Adrenal gland (tissue), 12 donors: ENCODE results near the gene RNASE9. TPM values are rescaled to one million over a fixed set of nuclear protein-coding genes. Genes with fewer than 3 reads are reported as not detected.

ENCODE experiments used
- DNase-seq, 7 donors: peaks; one replicate each; pipeline ENCODE4 v3.0.0-alpha.2; 2019 to 2020
- H3K27ac ChIP-seq, 5 donors: fragments of 200-600 bp; sonication (generic) in 4 of 5; 1 replicate in 3 of 5; 2 replicates in 2 of 5; pipeline versions ENCODE4 v1.5.1 to v1.8.0; 2016 to 2020; ENCODE audit warnings: mild to moderate bottlenecking in 1 of 5
- H3K27me3 ChIP-seq: fragments of 200-600 bp; 2 replicates; pipeline ENCODE4 v1.8.0; 2021
- H3K36me3 ChIP-seq, 2 donors: fragments of 200-600 bp; replicated peaks in 1 of 2; 1 replicate in 1 of 2; 2 replicates in 1 of 2; pipeline versions ENCODE4 v1.5.1 to v1.8.0; 2018 to 2022
- H3K4me1 ChIP-seq, 2 donors: fragments of 200-600 bp; replicated peaks in 1 of 2; 1 replicate in 1 of 2; 2 replicates in 1 of 2; pipeline versions ENCODE4 v1.5.1 to v1.8.0; 2018 to 2021
- H3K4me3 ChIP-seq, 4 donors: fragments of 200-600 bp; sonication (generic) in 3 of 4; one replicate each; pipeline ENCODE4 v1.5.1; 2016 to 2018
- H3K9me3 ChIP-seq, 3 donors: fragments of 200-600 bp; sonication (generic) in 1 of 3; replicated peaks in 1 of 3; 1 replicate in 2 of 3; 2 replicates in 1 of 3; pipeline versions ENCODE4 v1.5.1 to v1.8.0; 2016 to 2021
- POLR2A ChIP-seq, 2 donors: fragments of 450-650 bp; IDR thresholded peaks; one replicate each; pipeline ENCODE4 v1.6.1; 2017; ENCODE audit warnings: antibody characterized with exemption in 2 of 2, mild to moderate bottlenecking in 2 of 2, moderate library complexity in 1 of 2
- WGBS, 4 donors: extraction: QIAGEN DNeasy Blood & Tissue Kit in 2 of 4; methylation state at CpG; one replicate each; pipeline versions ENCODE4 v1.1.5 to v1.1.7; 2013 to 2017; 5-methylcytosine and 5-hydroxymethylcytosine counted together
- intact Hi-C, 2 donors: fragments of 100-400 bp; cut with DNase I; formaldehyde crosslinking; loops; one replicate each; pipeline versions ENCODE4 v1.14.1 to v1.15.0; 2022 to 2023
- polyA plus RNA-seq, 3 donors: library from polyadenylated mRNA; stranded (reverse); fragments of 200-250 nt in 2 of 3; fragments of 350-450 nt in 1 of 3; fragmentation: Illumina TruSeq in 1 of 3; extraction: RNeasy Lipid Tissue Mini Kit (QIAGEN cat#74804) in 1 of 3; gene quantifications; one replicate each; pipeline ENCODE4 v1.2.3, GENCODE V29; 2013 to 2014
- total RNA-seq, 9 donors: library from RNA; depleted of rRNA in 4 of 9; stranded (reverse); fragments of >200 nt in 4 of 9; fragments of 120-200 nt in 1 of 9; fragmentation: NEBNext Ultra II Directional in 1 of 9; extraction: Animal tissue kit (Norgen Biotek cat#: 25700) in 1 of 9; gene quantifications; one replicate each; pipeline versions ENCODE4 v1.1.0 to v1.2.4, GENCODE V29; 2013 to 2023
- TF ChIP-seq, protein P1 (sequence below), 6 experiments: fragments of 450-650 bp in 4 of 6; fragments of 200-600 bp in 2 of 6; sonication (generic) in 1 of 6; IDR thresholded peaks; 1 replicate in 5 of 6; 2 replicates in 1 of 6; pipeline versions ENCODE4 v1.5.1 to v1.8.0; 2016 to 2021; ENCODE audit warnings: antibody characterized with exemption in 6 of 6, mild to moderate bottlenecking in 2 of 6, moderate library complexity in 1 of 6
- donor health status: healthy with polysubstance abuse.
- donor health status: Bipolar disorder and iron deficiency.
- donor health status: DM: yes; HTN: yes; CAD: no.
- donor health status: DM: no; HTN: no; CAD: no.
- donor health status: DM: no; HTN: no; CAD: no.
- donor health status: DM: yes; HTN: yes; CAD: no.

RNASE9 gene
- total and polyA plus RNA-seq, 12 donors = not detected

DNA sequence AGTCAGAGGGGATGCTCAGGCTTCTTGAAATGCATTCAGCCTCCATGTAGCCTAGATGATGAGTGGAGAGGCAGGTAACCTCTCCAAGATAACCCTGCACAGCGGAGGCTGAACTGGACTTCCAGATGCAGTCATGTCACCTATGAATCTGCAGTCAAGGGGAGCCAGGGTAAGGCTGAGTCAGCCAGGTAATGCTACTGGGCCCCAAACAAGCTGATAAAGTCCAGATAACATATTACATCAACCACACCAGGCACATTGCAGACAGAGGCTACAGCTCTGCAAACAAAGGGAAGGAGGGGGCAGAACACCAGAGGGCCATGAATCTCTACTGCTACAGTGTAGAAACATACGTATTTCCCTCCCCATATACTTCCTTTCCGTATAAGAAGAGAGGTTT lies 14.0 kb downstream of the RNASE9 start:
- TF ChIP-seq, protein P1, sequence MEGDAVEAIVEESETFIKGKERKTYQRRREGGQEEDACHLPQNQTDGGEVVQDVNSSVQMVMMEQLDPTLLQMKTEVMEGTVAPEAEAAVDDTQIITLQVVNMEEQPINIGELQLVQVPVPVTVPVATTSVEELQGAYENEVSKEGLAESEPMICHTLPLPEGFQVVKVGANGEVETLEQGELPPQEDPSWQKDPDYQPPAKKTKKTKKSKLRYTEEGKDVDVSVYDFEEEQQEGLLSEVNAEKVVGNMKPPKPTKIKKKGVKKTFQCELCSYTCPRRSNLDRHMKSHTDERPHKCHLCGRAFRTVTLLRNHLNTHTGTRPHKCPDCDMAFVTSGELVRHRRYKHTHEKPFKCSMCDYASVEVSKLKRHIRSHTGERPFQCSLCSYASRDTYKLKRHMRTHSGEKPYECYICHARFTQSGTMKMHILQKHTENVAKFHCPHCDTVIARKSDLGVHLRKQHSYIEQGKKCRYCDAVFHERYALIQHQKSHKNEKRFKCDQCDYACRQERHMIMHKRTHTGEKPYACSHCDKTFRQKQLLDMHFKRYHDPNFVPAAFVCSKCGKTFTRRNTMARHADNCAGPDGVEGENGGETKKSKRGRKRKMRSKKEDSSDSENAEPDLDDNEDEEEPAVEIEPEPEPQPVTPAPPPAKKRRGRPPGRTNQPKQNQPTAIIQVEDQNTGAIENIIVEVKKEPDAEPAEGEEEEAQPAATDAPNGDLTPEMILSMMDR (IDR thresholded peaks at IDR 0.05) = no peak
- TF ChIP-seq POLR2A (IDR thresholded peaks at IDR 0.05) = no peak

DNA sequence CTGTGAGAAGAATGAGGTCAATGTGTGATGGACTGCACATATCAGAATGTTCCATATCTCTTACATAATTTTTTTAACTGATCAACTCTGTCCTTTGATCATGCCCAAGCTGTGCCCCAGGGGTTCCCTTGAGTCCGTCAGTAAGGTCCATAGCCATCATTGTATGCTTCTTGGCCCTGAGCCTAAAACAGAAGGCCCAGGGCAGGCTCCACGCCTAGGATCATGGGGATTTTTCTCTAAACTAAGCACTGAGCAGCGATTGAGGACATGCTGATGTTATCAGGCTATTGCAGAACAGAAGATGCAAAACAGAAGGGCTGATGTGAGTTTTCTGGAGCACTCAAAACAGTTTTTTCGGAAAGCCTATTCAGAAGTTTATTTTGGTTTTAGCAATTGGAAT lies 20.9 kb downstream of the RNASE9 start:
- Histone ChIP-seq H3K27me3 (no peaks in the 10 kb centered on the region), H3K27ac (no peak overlapping the region), H3K36me3 (no peaks in the 10 kb centered on the region), H3K4me3 (no peak overlapping the region), H3K4me1 (no peaks in the 10 kb centered on the region), H3K9me3 (no peaks in the 10 kb centered on the region)
- peak in 1 of 7 donors; percentile 60 for DNase-seq
- 58 to 74% (median 69%) methylated on average over 4 of the region's 4 CpGs for WGBS, 4 donors
- intact Hi-C loops = loop anchor here in 1 of 2 donors (10.0 kb wide), 1 partner anchor 155 kb away; no protein-coding TSS in a partner anchor
- TF ChIP-seq POLR2A (IDR thresholded peaks at IDR 0.05) = no peak
- TF ChIP-seq, protein P1 (IDR thresholded peaks at IDR 0.05) = no peak

More for the DNA sequence above, 14.0 kb downstream of the RNASE9 start:
- Histone ChIP-seq H3K36me3 (no peaks in the 10 kb centered on the region), H3K27me3 (no peaks in the 10 kb centered on the region), H3K9me3 (no peaks in the 10 kb centered on the region), H3K4me1 (no peaks in the 10 kb centered on the region), H3K4me3 (no peak overlapping the region), H3K27ac (no peak overlapping the region)
- no peak for DNase-seq
- WGBS, 4 donors = 43 to 55% (median 48%) methylated on average over 3 of the region's 3 CpGs
- intact Hi-C loops = no loop called here

DNA sequence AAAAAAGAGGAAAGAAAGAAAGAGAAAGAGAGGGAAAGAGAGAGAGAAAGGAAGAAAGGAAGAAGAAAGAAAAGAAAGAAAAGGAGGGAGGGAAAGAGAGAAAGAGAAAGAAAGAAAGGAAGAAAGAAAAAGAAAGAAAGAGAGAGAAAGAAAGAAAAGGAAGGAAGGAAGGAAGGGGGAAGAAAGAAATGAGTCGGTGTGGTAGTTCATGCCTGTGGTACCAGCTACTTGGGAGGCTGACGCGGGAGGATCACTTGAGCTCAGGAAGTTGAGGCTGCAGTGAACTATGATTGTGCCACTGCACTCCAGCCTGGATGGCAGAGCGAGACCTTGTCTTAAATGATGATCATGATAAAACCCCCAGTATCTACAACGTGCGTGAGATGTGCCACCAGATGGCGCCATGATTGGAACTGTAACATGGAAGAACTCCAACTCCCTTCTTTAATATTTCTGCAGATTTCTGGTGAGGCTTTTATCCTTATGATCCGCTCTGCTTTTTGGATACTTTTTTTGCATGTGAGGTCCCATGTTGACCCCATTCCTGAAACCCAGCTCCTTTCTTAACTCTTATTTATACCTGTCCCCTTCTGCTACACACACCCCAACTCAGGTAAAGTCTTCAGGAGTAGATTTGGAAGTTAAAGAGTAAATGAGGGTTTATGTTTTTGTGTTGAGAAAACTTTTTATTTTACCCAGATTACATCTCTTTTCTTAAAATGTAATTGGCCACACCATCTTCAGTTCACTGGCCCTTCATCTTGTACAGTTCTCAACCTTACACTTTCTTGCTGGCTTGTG lies 29.9 kb downstream of the RNASE9 start:
- H3K27ac ChIP-seq = no peak overlapping the region
- H3K27me3 ChIP-seq = no peaks in the 10 kb centered on the region
- TF ChIP-seq, protein P1 (IDR thresholded peaks at IDR 0.05) = peak; percentile 49 to 72 (median 60)
- no peak for TF ChIP-seq POLR2A (IDR thresholded peaks at IDR 0.05)
- H3K4me3 ChIP-seq = no peak overlapping the region
- no peaks in the 10 kb centered on the region for H3K9me3 ChIP-seq
- no peaks in the 10 kb centered on the region for H3K4me1 ChIP-seq
- peak; percentile 70 to 92 (median 85) for DNase-seq
- intact Hi-C loops = loop anchor here in 1 of 2 donors (10.0 kb wide), 1 partner anchor 164 kb away; no protein-coding TSS in a partner anchor
- H3K36me3 ChIP-seq = no peaks in the 10 kb centered on the region
- 9 to 13% (median 10%) methylated on average over 8 of the region's 8 CpGs for WGBS, 4 donors

DNA sequence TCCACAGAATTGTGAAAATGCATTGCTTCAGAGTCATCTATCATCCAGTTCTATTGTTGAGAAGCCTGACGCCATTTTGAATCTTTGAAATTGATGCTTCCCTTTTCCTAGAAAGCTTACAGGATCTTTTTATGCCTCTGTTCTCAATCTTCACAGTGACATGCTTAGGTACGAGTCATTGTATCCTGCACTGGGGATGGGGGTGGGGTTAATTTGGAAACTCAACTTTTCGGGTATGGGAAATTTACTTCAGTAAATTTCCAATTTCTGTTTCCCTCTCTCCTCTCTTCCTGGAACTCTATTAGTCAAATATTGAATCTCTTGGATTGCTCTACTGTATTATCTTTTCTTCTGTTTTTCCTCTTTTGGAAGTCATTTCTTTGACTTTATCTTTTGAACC lies 31.0 kb downstream of the RNASE9 start:
- Histone ChIP-seq H3K36me3 (no peaks in the 10 kb centered on the region), H3K4me3 (no peak overlapping the region), H3K27me3 (no peaks in the 10 kb centered on the region), H3K4me1 (no peaks in the 10 kb centered on the region), H3K27ac (no peak overlapping the region), H3K9me3 (no peaks in the 10 kb centered on the region)
- WGBS, 4 donors = 61 to 74% (median 66%) methylated on average over 3 of the region's 3 CpGs
- no peak for DNase-seq
- TF ChIP-seq, protein P1 (IDR thresholded peaks at IDR 0.05) = no peak
- TF ChIP-seq POLR2A (IDR thresholded peaks at IDR 0.05) = no peak
- intact Hi-C loops = loop anchor here (5.0 to 10.0 kb wide), 4 partner anchors 75 to 165 kb away; no protein-coding TSS in a partner anchor
